Measurements from ENCODE around the gene RPL27A. TPM values are rescaled to one million over a fixed set of nuclear protein-coding genes. Genes with fewer than 3 reads are reported as not detected.

Gene RPL27A
- total RNA-seq, 1 experiment from 2014 or later: 831 TPM

GRCh38 chr11:8730697-8731020 is 48.1 kb downstream of the RPL27A start:
- DNase-seq (ENCODE audit: low read depth): no peak
- in situ Hi-C loops (cut with HindIII; ENCODE audit: low pct_unique_long_range_greater_than_20kb, low sequenced_read_pairs): no loop called here

DNA sequence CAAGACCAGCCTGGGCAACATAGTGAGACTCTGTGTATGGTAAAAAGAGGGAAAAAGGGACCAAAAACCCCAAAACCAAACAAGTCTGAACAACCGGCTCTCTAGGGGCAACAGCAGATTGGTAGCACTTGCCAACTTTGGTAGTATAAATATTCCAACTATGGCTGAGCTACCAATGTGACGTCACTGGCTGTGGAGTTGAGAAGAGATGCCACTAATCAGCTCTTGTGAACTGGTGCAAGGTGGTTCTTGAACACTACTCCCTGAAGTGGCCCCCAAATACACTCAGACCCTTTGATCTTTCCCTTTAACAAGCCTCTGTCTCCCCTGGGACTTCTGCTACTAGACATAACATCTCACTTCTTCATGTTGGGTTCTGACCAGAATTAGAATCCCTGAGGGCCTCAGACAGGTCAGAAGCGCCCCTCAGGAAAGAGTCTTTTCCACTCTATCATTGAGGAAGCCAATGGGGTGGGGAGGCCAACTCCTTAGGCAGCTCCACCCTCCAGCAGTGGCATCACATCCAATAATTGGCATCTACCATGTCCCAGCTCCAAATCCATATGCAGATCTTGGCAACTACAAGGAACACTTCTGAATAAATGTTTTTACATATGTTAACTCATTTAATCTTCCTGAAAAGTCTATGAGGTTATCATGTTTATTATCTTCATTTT is 49.2 kb downstream of the RPL27A start:
- DNase-seq (ENCODE audit: low read depth): no peak
- in situ Hi-C loops (cut with HindIII; ENCODE audit: low pct_unique_long_range_greater_than_20kb, low sequenced_read_pairs): no loop called here

DNA sequence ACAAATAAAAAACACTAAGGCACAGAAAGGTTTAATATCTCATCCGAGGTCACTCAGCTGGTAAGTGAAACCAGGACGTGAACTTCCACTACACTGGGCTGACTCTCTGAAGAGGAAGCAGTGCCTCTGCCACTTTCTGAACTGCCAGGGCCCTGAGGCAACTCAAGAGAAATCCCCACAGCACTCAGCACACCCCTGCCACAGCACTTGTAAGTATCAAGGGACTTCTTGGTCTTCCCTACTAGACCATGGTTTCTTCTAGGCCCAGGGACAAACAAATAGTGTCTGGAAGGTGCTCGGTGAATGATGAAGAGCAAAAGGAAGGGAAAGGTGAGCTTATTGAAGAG is 49.7 kb downstream of the RPL27A start:
- in situ Hi-C loops (cut with HindIII; ENCODE audit: low pct_unique_long_range_greater_than_20kb, low sequenced_read_pairs): no loop called here
- DNase-seq (ENCODE audit: low read depth): no peak

- in situ Hi-C loops (cut with HindIII; ENCODE audit: low pct_unique_long_range_greater_than_20kb, low sequenced_read_pairs): no loop called here
- DNase-seq (ENCODE audit: low read depth): no peak
Measured at GRCh38 chr11:8732748-8733241, 50.2 kb downstream of the RPL27A start.

- DNase-seq (ENCODE audit: low read depth): no peak
- in situ Hi-C loops (cut with HindIII; ENCODE audit: low pct_unique_long_range_greater_than_20kb, low sequenced_read_pairs): no loop called here
Measured at GRCh38 chr11:8733852-8734251, 51.3 kb downstream of the RPL27A start.

GRCh38 chr11:8735094-8735493 is 52.5 kb downstream of the RPL27A start:
- DNase-seq (ENCODE audit: low read depth): no peak
- in situ Hi-C loops (cut with HindIII; ENCODE audit: low pct_unique_long_range_greater_than_20kb, low sequenced_read_pairs): no loop called here

- in situ Hi-C loops (cut with HindIII; ENCODE audit: low pct_unique_long_range_greater_than_20kb, low sequenced_read_pairs): no loop called here
- no peak for DNase-seq (ENCODE audit: low read depth)
Measured at GRCh38 chr11:8739309-8739793, 56.8 kb downstream of the RPL27A start.

Other genes with a start within 250 kb of the RPL27A start
- gene STK33, start 88.6 kb upstream of the RPL27A start, total RNA-seq (2014; rRNA removed; shearing (Covaris generic); ENCODE audit: low replicate concordance): not detected in 2 replicates
- gene TRIM66, start 127 bp upstream of the RPL27A start, total RNA-seq (2014; rRNA removed; shearing (Covaris generic); ENCODE audit: low replicate concordance): 0.27 and 2.9 TPM in 2 replicates
- 55.4 and 69.0 TPM in 2 replicates for gene AKIP1, start 228.4 kb downstream of the RPL27A start, total RNA-seq (2014; rRNA removed; shearing (Covaris generic); ENCODE audit: low replicate concordance)

Data from Caki2 (cell line).